ENCODE data around the gene CRYGS.
"Not testable (repeated sequence)": the region's sequence is repeated elsewhere in the genome, so short reads cannot be mapped to it uniquely, and the experiment has no call there.

The CRYGS gene

GRCh38 chr3:186516646-186517045 is 27.5 kb downstream of the CRYGS start:
- no peak for DNase-seq

- no peak for DNase-seq
Observed at GRCh38 chr3:186515125-186515524, 29.1 kb downstream of the CRYGS start.

DNA sequence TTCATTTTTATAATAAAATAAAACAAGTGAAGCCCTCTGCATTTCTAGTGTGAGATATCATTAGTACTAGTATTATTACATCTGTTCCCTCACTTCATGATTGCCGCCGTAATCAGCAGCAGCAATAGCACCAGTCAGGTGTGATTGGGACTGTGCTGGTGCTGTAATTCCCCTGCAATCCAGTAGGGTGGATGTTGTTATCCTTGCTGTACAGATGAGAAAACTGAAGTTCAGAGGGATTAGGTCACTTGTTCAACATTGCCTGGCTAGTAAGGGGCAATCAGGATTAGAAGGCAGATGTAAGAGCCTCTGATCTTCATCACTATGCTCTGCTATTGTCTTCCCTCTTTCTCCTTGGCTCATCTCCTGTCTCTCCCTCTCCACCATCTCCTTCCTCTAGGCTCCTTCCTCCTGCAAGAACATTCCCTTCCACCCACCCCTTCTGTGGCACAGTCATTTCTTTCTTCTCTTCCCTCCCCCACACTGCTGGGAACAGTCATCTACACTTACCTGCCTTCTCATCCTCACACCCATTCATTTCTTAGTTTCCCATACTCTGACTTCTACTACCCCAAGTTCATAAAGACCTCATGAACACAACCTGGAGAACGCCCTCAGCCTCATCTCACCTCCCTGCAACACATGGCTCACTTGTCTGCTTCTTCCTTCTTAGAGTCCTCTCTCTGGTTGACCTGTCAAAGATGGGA is 29.7 kb downstream of the CRYGS start:
- no peak for DNase-seq

DNA sequence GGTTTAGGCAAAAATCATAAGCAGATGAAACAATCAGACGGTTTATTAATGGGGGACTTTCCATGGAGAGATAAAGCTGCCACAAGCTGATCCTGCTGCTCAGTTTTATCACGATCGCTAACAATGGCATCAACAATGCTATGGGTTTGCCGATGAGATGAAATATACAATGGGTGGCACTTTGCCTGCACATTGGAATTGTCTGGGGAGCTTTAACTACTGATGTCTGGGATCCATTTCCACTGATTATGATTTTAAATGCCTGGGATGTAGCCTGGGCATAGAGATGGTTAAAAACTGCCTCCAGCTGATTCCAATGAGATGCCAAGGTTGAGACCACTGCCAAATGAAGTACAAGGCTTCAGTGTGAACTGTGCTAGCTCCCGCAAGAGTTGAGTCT is 30.8 kb downstream of the CRYGS start:
- no peak for DNase-seq

GRCh38 chr3:186512570-186513302 is 31.4 kb downstream of the CRYGS start:
- DNase-seq, result no peak

- no peak for DNase-seq
Observed at GRCh38 chr3:186511702-186512101, 32.5 kb downstream of the CRYGS start.

DNA sequence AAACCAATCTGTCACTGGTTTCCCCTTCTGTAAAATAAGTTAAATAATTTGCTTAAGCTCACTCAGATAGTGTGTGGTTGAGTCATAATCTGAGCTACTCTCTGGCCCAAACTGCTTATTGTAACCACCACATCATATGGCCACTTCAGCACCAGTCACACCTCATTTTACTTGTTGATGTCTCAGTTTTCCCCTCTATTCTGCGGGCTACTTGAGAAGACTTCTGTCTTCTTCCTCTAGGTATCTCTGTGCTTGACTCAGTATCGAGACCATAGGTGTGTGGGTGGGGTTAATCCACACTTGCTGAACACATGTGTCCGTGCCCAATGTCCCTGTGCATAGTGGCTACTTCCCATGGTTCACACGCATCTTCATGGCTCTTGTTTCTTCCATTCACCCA is 32.9 kb downstream of the CRYGS start:
- DNase-seq, result no peak

GRCh38 chr3:186510374-186511079 is 33.7 kb downstream of the CRYGS start:
- no peak for DNase-seq

- DNase-seq, result peak; percentile 68
Observed at GRCh38 chr3:186509423-186509822, 34.8 kb downstream of the CRYGS start.

GRCh38 chr3:186506857-186507256 is 37.3 kb downstream of the CRYGS start:
- no peak for DNase-seq

- DNase-seq, result no peak
Observed at GRCh38 chr3:186506191-186506739, 37.9 kb downstream of the CRYGS start.

- DNase-seq, result no peak
Observed at GRCh38 chr3:186502966-186503712, 41.0 kb downstream of the CRYGS start.

DNA sequence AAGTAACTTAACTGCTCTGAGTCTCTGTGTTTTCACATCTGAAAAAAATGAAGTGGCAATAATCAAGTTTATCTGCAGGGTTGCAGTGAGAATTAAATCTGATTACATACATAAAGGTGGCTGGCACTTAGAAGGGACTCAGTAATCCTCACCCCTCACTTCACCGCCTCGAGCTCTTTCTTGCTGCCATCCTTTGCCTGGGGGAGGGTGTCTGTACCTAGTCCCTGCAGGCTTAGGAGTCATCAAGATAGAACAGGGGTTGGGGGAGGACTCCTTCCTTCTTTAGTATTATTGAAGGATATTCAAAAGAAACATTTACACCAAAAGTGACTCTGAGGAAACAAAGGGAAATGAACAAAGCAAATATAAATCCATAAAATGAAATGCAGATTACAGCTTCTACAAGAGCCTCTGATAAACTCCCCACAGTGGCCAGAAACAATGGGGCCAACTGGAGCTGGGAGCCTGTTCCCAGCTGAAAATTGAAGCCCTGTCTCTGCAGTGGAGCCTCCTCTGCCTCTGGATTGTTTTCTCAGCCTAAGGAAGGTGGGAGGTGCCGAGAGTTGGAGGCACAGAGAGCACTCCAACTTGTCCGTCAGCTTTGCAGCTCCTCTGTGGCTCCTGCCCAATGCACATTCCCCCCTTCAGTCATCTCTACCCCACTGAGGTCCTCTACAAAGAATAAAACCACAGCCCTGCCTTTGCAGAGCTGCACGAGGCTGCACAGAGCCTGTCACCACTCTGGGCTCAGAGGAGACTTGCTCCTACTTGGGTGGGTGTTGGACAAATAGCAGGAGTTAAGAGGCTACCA is 41.8 kb downstream of the CRYGS start:
- DNase-seq, result no peak

GRCh38 chr3:186499949-186500348 is 44.2 kb downstream of the CRYGS start:
- DNase-seq, result not testable (repeated sequence)

DNA sequence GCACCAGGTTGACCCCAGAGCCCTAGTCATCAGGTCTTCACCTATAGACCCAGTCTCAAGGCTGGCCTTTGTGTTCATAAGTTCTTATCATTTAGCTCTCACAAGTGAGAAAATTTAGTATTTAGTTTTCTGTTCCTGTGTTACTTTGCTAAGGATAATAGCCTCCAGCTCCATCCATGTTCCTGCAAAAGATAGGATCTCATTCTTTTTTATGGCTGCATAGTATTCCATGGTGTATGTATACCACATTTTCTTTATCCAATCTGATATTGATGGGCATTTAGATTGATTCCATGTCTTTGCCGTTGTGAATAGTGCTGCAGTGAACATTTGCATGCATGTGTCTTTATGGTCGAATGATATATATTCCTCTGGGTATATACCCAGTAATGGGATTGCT is 46.2 kb downstream of the CRYGS start:
- DNase-seq, result not testable (repeated sequence)

- DNase-seq, result no peak
Observed at GRCh38 chr3:186497608-186498007, 46.6 kb downstream of the CRYGS start.

- DNase-seq, result no peak
Observed at GRCh38 chr3:186496635-186497034, 47.5 kb downstream of the CRYGS start.

GRCh38 chr3:186496016-186496415 is 48.2 kb downstream of the CRYGS start:
- no peak for DNase-seq

GRCh38 chr3:186493525-186494255 is 50.5 kb downstream of the CRYGS start:
- no peak for DNase-seq

DNA sequence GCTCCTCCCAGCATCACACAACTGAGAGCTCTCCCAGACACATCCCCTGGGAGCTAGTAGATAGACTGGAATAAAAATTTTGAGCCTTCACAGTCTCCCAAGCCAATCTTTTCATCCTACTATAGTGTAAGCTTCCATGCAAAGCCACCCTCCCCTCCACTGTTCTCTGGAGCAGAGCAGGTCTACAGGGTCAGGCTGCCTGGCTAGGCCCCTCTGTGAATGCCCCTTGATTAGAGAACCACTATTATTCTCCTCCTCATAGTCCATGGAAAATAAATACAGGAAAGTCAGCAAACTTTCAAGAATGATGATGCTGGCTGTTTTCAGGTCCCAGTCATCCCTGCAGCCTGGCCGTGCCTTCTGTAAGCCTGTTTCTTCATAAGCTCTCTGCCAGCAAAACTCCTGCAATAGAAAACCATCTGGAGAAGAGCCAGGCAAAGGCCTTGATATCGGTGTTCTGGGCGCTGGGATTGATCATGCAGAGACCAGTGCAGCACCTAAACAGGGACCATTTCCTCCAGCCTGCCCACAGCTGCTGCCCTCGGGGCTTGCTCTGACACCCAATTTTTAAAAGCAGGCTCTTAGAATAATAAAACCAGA is 51.7 kb downstream of the CRYGS start:
- DNase-seq, result no peak

DNA sequence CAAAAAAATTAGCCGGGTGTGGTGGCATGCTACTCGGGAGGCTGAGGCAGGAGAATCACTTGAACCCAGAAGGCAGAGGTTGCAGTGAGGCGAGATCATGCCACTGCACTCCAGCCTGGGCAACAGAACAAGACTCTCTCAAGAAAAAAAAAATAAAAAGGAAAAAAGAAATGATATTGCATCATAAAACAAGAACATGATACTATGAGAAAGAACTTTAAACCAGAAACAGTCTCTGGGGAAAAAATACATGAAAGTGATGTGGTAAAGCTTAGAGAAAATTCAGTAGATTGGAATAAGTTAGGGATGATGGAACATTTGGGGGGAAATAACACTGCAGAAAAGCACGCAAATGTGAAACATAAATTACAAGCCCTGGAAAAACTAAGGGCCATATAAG is 54.7 kb downstream of the CRYGS start:
- no peak for DNase-seq
